MCF 10A (cell line): ENCODE data around the gene RPL36. TPM values are rescaled to one million over a fixed set of nuclear protein-coding genes. Genes with fewer than 3 reads are reported as not detected.

ENCODE experiments used
- BruUV-seq: library from RNA; stranded (reverse); fragments of 400-500 nt; replicated peaks from 2 replicates; lab custom pipeline; 2021; lab: Mats Ljungman, UMichigan
- CTCF ChIA-PET: fragments of 300-600 bp; sonication (Branson Sonifier 250); formaldehyde crosslinking; extraction: SDS; loops from one replicate; lab custom pipeline; 2021; ENCODE audit warnings: antibody characterized with exemption, inconsistent platforms; lab: Yijun Ruan, JAX
- POLR2A ChIA-PET: fragments of 300-600, 350-650 bp; sonication (Branson Sonifier 250); formaldehyde crosslinking; extraction: SDS; loops from one replicate; lab custom pipeline; 2020; ENCODE audit warnings: antibody characterized with exemption, inconsistent platforms; lab: Yijun Ruan, JAX
- DNase-seq: peaks from one replicate; pipeline ENCODE4 v3.0.0-alpha.2; 2018; ENCODE audit not compliant: unreplicated experiment
- H3K27ac Mint-ChIP-seq: one replicate; pipeline ENCODE4 v1.8.0; 2022; ENCODE audit warnings: mild to moderate bottlenecking, low read depth, mixed read lengths; ENCODE audit not compliant: unreplicated experiment
- H3K27me3 Mint-ChIP-seq: one replicate; pipeline ENCODE4 v1.8.0; 2022; ENCODE audit warnings: mixed read lengths; ENCODE audit not compliant: insufficient read depth, unreplicated experiment
- H3K36me3 Mint-ChIP-seq: one replicate; pipeline ENCODE4 v1.8.0; 2022; ENCODE audit warnings: mild to moderate bottlenecking, moderate library complexity, mixed read lengths; ENCODE audit not compliant: insufficient read depth, unreplicated experiment
- H3K4me1 Mint-ChIP-seq: one replicate; pipeline ENCODE4 v1.8.0; 2022; ENCODE audit warnings: mixed read lengths; ENCODE audit not compliant: insufficient read depth, unreplicated experiment
- H3K4me3 Mint-ChIP-seq: one replicate; pipeline ENCODE4 v1.8.0; 2022; ENCODE audit warnings: mild to moderate bottlenecking, moderate library complexity, mixed read lengths; ENCODE audit not compliant: unreplicated experiment
- H3K9me3 Mint-ChIP-seq: one replicate; pipeline ENCODE4 v1.8.0; 2022; ENCODE audit warnings: mixed read lengths; ENCODE audit not compliant: unreplicated experiment
- intact Hi-C: fragments of 100-400 bp; cut with micrococcal nuclease; formaldehyde crosslinking; loops from 2 replicates; pipeline ENCODE4 v1.14.1; 2022
- total RNA-seq: library from RNA; stranded (reverse); gene quantifications from 2 replicates; pipeline ENCODE4 v1.2.3, GENCODE V29; 2022
- TF ChIP-seq, protein P1 (sequence below): fragments of 200-600 bp; IDR thresholded peaks from one replicate; pipeline ENCODE4 v1.8.0; 2022; ENCODE audit warnings: antibody characterized with exemption, mild to moderate bottlenecking; ENCODE audit not compliant: unreplicated experiment

RPL36 gene
- total RNA-seq, 1 experiment from 2014 or later: 1,569 TPM

GRCh38 chr19:5671600-5671999 is 18.5 kb upstream of the RPL36 start:
- H3K9me3 Mint-ChIP-seq: no peaks in the 10 kb centered on the region
- H3K27me3 Mint-ChIP-seq: no peaks in the 10 kb centered on the region
- H3K27ac Mint-ChIP-seq: no peak overlapping the region
- no peak for DNase-seq
- peaks cover 15% of the 10 kb centered on the region for H3K4me1 Mint-ChIP-seq
- H3K4me3 Mint-ChIP-seq: no peak overlapping the region
- peaks cover 51% of the 10 kb centered on the region for H3K36me3 Mint-ChIP-seq
- TF ChIP-seq, protein P1, sequence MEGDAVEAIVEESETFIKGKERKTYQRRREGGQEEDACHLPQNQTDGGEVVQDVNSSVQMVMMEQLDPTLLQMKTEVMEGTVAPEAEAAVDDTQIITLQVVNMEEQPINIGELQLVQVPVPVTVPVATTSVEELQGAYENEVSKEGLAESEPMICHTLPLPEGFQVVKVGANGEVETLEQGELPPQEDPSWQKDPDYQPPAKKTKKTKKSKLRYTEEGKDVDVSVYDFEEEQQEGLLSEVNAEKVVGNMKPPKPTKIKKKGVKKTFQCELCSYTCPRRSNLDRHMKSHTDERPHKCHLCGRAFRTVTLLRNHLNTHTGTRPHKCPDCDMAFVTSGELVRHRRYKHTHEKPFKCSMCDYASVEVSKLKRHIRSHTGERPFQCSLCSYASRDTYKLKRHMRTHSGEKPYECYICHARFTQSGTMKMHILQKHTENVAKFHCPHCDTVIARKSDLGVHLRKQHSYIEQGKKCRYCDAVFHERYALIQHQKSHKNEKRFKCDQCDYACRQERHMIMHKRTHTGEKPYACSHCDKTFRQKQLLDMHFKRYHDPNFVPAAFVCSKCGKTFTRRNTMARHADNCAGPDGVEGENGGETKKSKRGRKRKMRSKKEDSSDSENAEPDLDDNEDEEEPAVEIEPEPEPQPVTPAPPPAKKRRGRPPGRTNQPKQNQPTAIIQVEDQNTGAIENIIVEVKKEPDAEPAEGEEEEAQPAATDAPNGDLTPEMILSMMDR: no peak
- POLR2A ChIA-PET: interaction anchor here (1.6 kb wide), 1 partner anchor 19 kb away, joined by 5 read pairs; no protein-coding TSS in a partner anchor
- CTCF ChIA-PET: interaction anchor here (0.6 to 1.2 kb wide), 2 partner anchors 11 to 15 kb away, joined by 3 read pairs; no protein-coding TSS in a partner anchor
- intact Hi-C loops: no loop called here
- no TSS peak for BruUV-seq

- TF ChIP-seq, protein P1: no peak
- intact Hi-C loops: no loop called here
- no peak overlapping the region for H3K4me3 Mint-ChIP-seq
- H3K27ac Mint-ChIP-seq: no peak overlapping the region
- ChIA-PET POLR2A (interaction anchor here (1.0 kb wide), 1 partner anchor 17 kb away, joined by 3 read pairs; no protein-coding TSS in a partner anchor), CTCF (no interaction called here)
- no peaks in the 10 kb centered on the region for H3K27me3 Mint-ChIP-seq
- H3K36me3 Mint-ChIP-seq: peaks cover 38% of the 10 kb centered on the region
- H3K9me3 Mint-ChIP-seq: no peaks in the 10 kb centered on the region
- no TSS peak for BruUV-seq
- no peak for DNase-seq
- H3K4me1 Mint-ChIP-seq: peaks cover 10% of the 10 kb centered on the region
Measured at GRCh38 chr19:5672708-5673459, 17.2 kb upstream of the RPL36 start.

- Mint-ChIP-seq H3K36me3 (peaks cover 29% of the 10 kb centered on the region), H3K27me3 (no peaks in the 10 kb centered on the region), H3K4me3 (no peak overlapping the region), H3K27ac (no peak overlapping the region), H3K4me1 (peaks cover 10% of the 10 kb centered on the region), H3K9me3 (no peaks in the 10 kb centered on the region)
- TF ChIP-seq, protein P1: no peak
- CTCF ChIA-PET: no interaction called here
- intact Hi-C loops: no loop called here
- POLR2A ChIA-PET: interaction anchor here (0.8 kb wide), 1 partner anchor 16 kb away, joined by 4 read pairs; the partner anchor contains the start of gene RPL36
- no peak for DNase-seq
- BruUV-seq: no TSS peak
Measured at GRCh38 chr19:5673752-5674151, 16.3 kb upstream of the RPL36 start.

DNA sequence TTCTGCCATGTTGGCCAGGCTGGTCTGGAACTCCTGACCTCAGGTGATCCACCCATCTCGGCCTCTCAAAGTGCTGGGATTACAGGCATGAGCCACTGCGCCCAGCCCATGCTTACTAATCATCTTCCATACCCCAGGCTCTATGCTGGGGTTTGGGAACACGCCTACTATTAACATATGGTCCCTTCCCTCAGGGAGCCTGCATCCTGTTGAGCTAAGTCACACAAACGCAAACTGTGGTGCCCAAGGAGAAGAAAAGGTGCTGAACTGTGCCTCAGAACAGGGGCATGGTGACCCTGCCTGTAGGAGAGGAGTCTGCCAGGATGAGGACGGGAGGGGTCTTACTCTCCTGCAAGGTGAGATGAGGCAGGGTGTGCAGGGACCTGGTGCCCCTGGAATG is 15.4 kb upstream of the RPL36 start:
- H3K4me3 Mint-ChIP-seq: no peak overlapping the region
- no peak for DNase-seq
- intact Hi-C loops: no loop called here
- no peaks in the 10 kb centered on the region for H3K27me3 Mint-ChIP-seq
- peaks cover 15% of the 10 kb centered on the region for H3K4me1 Mint-ChIP-seq
- H3K27ac Mint-ChIP-seq: no peak overlapping the region
- ChIA-PET POLR2A (interaction anchor here (0.8 to 1.9 kb wide), 3 partner anchors 9 to 32 kb away, joined by 3 to 8 read pairs (median 4); partner anchors contain the start of gene RPL36), CTCF (no interaction called here)
- no TSS peak for BruUV-seq
- TF ChIP-seq, protein P1: no peak
- H3K36me3 Mint-ChIP-seq: peaks cover 20% of the 10 kb centered on the region
- H3K9me3 Mint-ChIP-seq: no peaks in the 10 kb centered on the region
